ENCODE results near the gene ADGRD1. TPM values are rescaled to one million over a fixed set of nuclear protein-coding genes. Genes with fewer than 3 reads are reported as not detected.

Gene ADGRD1
- total and polyA plus RNA-seq, 2 of the 8 experiments (the other 6 are each of a cell fraction or from before 2014, with no cell fraction given) = 0.36 to 0.48 TPM

DNA sequence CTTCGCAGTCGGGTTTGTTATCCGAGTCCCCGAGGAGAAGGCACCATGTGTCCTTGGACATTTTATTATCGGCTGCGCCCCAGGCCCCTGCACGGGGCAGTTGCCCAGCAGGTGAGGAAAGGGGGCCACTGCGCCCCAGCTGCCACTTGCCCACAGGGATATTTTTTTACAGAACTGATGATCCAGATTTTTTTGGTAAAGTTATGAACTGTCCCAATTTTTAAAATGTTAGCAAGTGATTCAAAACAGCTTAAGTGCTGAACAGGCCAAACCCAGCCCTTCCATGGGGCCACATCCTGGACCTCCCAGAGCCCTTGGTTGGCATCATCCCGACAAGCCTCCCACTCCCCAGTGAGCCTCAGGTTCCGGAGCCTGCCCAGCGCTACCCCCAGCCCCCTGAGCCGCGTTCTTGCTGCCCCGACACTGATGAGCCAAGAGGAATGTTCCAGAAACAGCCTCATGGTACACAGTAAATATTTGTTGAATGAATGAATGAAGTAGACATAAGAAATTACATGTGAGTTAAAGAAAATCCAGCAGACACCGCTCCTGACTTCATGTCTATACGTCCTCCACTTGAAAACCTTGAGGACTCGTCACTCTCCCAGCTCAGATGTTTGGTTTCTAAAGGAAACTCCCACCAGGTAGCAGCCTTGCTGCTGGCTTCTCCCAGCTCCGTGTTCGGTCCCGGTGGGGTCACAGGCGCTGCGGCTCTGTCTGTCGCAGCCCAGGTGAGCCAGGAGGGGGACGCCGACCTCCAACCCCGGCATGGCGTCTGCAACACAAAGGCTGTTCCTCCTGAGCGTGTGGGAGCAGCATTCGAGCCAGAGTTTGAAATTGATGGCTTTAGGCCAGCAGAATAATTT is 88.5 kb downstream of the ADGRD1 start:
- CTCF ChIA-PET (ENCODE audit: partially characterized antibody) = interaction anchor here (1.4 kb wide), 1 partner anchor 62 kb away, joined by 5 read pairs; no protein-coding TSS in a partner anchor

More for the DNA sequence above, 88.5 kb downstream of the ADGRD1 start:
- Histone ChIP-seq H3K23me2 (ENCODE audit: low read depth, low read length) (no peaks in the 10 kb centered on the region), H2BK5ac (ENCODE audit: low read depth, low read length) (no peak overlapping the region), H3K18ac (ENCODE audit: extremely low read depth, low read length) (no peak overlapping the region), H4K91ac (replicated peaks; ENCODE audit: insufficient read length, low read length) (no peak overlapping the region), H3K9ac (replicated peaks in 1 of 4; ENCODE audit: extremely low read depth in 1 of 4, low read depth in 3 of 4, low read length in 3 of 4) (no peak overlapping the region), H3K9me3 (ENCODE audit: insufficient read depth in 2 of 2, low read depth in 1 of 2, low read length in 1 of 2) (peaks cover 0 to under 1% of the 10 kb centered on the region in 2 experiments; a peak in 1 of 4 replicates), H2AFZ (ENCODE audit: low read length) (no peak overlapping the region), H3K14ac (ENCODE audit: insufficient read length) (no peak overlapping the region), H2BK120ac (replicated peaks; ENCODE audit: low read depth, low read length) (no peak overlapping the region), H4K20me1 (replicated peaks in 1 of 2; ENCODE audit: control insufficient read depth in 1 of 2, insufficient read depth in 2 of 2, low read length in 2 of 2) (peaks cover 0 to 1% of the 10 kb centered on the region in 2 experiments), H3K27ac (ENCODE audit: low read depth, low read length) (no peak overlapping the region), H3K36me3 (ENCODE audit: control insufficient read depth in 2 of 4, insufficient read depth in 4 of 4, low read length in 3 of 4) (no peaks in the 10 kb centered on the region), H3K4me2 (ENCODE audit: insufficient read depth in 1 of 2, low read depth in 2 of 2, low read length in 2 of 2) (no peak overlapping the region), H3K56ac (replicated peaks; ENCODE audit: insufficient read length, low read depth, low read length) (no peak overlapping the region), H2BK12ac (ENCODE audit: low read depth, low read length) (no peak overlapping the region), H3K4ac (replicated peaks; ENCODE audit: insufficient read length, low read depth, low read length) (no peak overlapping the region), H2AK5ac (ENCODE audit: low read depth, low read length) (no peak overlapping the region), H3K27me3 (replicated peaks in 1 of 4; ENCODE audit: control insufficient read depth in 3 of 4, extremely low read depth in 1 of 4, insufficient read depth in 3 of 4, low read length in 3 of 4) (no peaks in the 10 kb centered on the region), H4K8ac (ENCODE audit: extremely low read depth, insufficient read depth, low read length) (no peak overlapping the region; the same call in 1 of the 2 replicates), H3K79me1 (ENCODE audit: low read depth, low read length) (no peaks in the 10 kb centered on the region), H3K23ac (ENCODE audit: insufficient read length) (no peak overlapping the region), H3K79me2 (ENCODE audit: control insufficient read depth in 1 of 2, insufficient read depth in 2 of 2, low read length in 2 of 2) (no peaks in the 10 kb centered on the region), H2BK15ac (ENCODE audit: low read length) (no peak overlapping the region), H4K5ac (ENCODE audit: insufficient read length, low read depth, low read length) (no peak overlapping the region), H3K4me3 (ENCODE audit: extremely low read depth in 1 of 4, insufficient read depth in 2 of 4, low read depth in 3 of 4, low read length in 4 of 4) (no peak overlapping the region), H2BK20ac (ENCODE audit: low read length) (no peak overlapping the region), H3K4me1 (replicated peaks in 1 of 4; ENCODE audit: control insufficient read depth in 3 of 4, insufficient read depth in 4 of 4, low read length in 3 of 4) (no peaks in the 10 kb centered on the region; a peak in 1 of 7 replicates)
- TF ChIP-seq ZNF274 (IDR thresholded peaks at IDR 0.05; ENCODE audit: borderline replicate concordance, extremely low read depth, low read length) = no peak
- peak; percentile 86 for TF ChIP-seq TBP (IDR thresholded peaks at IDR 0.05; ENCODE audit: low read depth, low read length)
- DNase-seq (ENCODE audit: low read depth in 1 of 2, low spot score in 2 of 2) = no peak
- no peak for FAIRE-seq
- POLR2A ChIA-PET (ENCODE audit: partially characterized antibody) = interaction anchor here (0.9 to 1.1 kb wide), 2 partner anchors 16 to 163 kb away, joined by 3 to 4 read pairs; no protein-coding TSS in a partner anchor
- 82% methylated on average over 26 of the region's 29 CpGs; no CpG with 5 or more reads in 1 of the 2 experiments for WGBS, 2 experiments (ENCODE audit: extremely low coverage in 1 of 2, insufficient coverage in 1 of 2, insufficient read length in 1 of 2, insufficient replicate concordance in 2 of 2, low coverage in 1 of 2, low lambda C conversion rate in 2 of 2, missing lambda C conversion rate in 1 of 2)

All from H1 (cell line).